ENCODE data around the gene TDRKH.

The TDRKH gene

GRCh38 chr1:151800830-151801229 lies 10.5 kb upstream of the TDRKH start:
- DNase-seq (ENCODE audit: low spot score): no peak
- in situ Hi-C loops (cut with MboI; ENCODE audit: low sequenced_read_pairs, unreplicated experiment): no loop called here
- no peak for TF ChIP-seq CTCF (IDR thresholded peaks at IDR 0.05; ENCODE audit: borderline replicate concordance, control extremely low read depth, extremely low read depth, insufficient read depth, missing control alignments)

GRCh38 chr1:151799179-151800022 lies 9.1 kb upstream of the TDRKH start:
- in situ Hi-C loops (cut with MboI; ENCODE audit: low sequenced_read_pairs, unreplicated experiment): no loop called here
- TF ChIP-seq CTCF (IDR thresholded peaks at IDR 0.05; ENCODE audit: borderline replicate concordance, control extremely low read depth, extremely low read depth, insufficient read depth, missing control alignments): no peak
- DNase-seq (ENCODE audit: low spot score): no peak

- no peak for TF ChIP-seq CTCF (IDR thresholded peaks at IDR 0.05; ENCODE audit: borderline replicate concordance, control extremely low read depth, extremely low read depth, insufficient read depth, missing control alignments)
- in situ Hi-C loops (cut with MboI; ENCODE audit: low sequenced_read_pairs, unreplicated experiment): no loop called here
- no peak for DNase-seq (ENCODE audit: low spot score)
Observed at GRCh38 chr1:151798571-151798970, 8.3 kb upstream of the TDRKH start.

GRCh38 chr1:151790940-151791651 lies 796 bp upstream of the TDRKH start:
- in situ Hi-C loops (cut with MboI; ENCODE audit: low sequenced_read_pairs, unreplicated experiment): no loop called here
- no peak for TF ChIP-seq CTCF (IDR thresholded peaks at IDR 0.05; ENCODE audit: borderline replicate concordance, control extremely low read depth, extremely low read depth, insufficient read depth, missing control alignments)
- no peak for DNase-seq (ENCODE audit: low spot score)

GRCh38 chr1:151787689-151788088 lies 2.6 kb downstream of the TDRKH start:
- no peak for TF ChIP-seq CTCF (IDR thresholded peaks at IDR 0.05; ENCODE audit: borderline replicate concordance, control extremely low read depth, extremely low read depth, insufficient read depth, missing control alignments)
- in situ Hi-C loops (cut with MboI; ENCODE audit: low sequenced_read_pairs, unreplicated experiment): no loop called here
- DNase-seq (ENCODE audit: low spot score): no peak

GRCh38 chr1:151783796-151784195 lies 6.5 kb downstream of the TDRKH start:
- DNase-seq (ENCODE audit: low spot score): no peak
- in situ Hi-C loops (cut with MboI; ENCODE audit: low sequenced_read_pairs, unreplicated experiment): no loop called here
- TF ChIP-seq CTCF (IDR thresholded peaks at IDR 0.05; ENCODE audit: borderline replicate concordance, control extremely low read depth, extremely low read depth, insufficient read depth, missing control alignments): no peak

Measured in GM13976 (cell line).